ENCODE results near the gene GABRR2.

The GABRR2 gene

GRCh38 chr6:89330910-89331309, 15.8 kb upstream of the GABRR2 start:
- H3K27me3 ChIP-seq (ENCODE audit: control insufficient read depth, insufficient read depth, low read length) = no peaks in the 10 kb centered on the region
- no peaks in the 10 kb centered on the region for H3K36me3 ChIP-seq (ENCODE audit: control insufficient read depth, insufficient read depth, low read length)
- no peak overlapping the region for H2AFZ ChIP-seq
- H3K27ac ChIP-seq = no peak overlapping the region
- TF ChIP-seq, protein P1, sequence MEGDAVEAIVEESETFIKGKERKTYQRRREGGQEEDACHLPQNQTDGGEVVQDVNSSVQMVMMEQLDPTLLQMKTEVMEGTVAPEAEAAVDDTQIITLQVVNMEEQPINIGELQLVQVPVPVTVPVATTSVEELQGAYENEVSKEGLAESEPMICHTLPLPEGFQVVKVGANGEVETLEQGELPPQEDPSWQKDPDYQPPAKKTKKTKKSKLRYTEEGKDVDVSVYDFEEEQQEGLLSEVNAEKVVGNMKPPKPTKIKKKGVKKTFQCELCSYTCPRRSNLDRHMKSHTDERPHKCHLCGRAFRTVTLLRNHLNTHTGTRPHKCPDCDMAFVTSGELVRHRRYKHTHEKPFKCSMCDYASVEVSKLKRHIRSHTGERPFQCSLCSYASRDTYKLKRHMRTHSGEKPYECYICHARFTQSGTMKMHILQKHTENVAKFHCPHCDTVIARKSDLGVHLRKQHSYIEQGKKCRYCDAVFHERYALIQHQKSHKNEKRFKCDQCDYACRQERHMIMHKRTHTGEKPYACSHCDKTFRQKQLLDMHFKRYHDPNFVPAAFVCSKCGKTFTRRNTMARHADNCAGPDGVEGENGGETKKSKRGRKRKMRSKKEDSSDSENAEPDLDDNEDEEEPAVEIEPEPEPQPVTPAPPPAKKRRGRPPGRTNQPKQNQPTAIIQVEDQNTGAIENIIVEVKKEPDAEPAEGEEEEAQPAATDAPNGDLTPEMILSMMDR (IDR thresholded peaks at IDR 0.05) = no peak
- H3K4me2 ChIP-seq (ENCODE audit: low read length) = no peak overlapping the region
- no peaks in the 10 kb centered on the region for H3K79me2 ChIP-seq
- H3K4me1 ChIP-seq = no peaks in the 10 kb centered on the region
- H3K9me3 ChIP-seq (ENCODE audit: control insufficient read depth, low read length) = no peaks in the 10 kb centered on the region
- H3K9ac ChIP-seq = no peak overlapping the region
- no peak overlapping the region for H3K4me3 ChIP-seq (ENCODE audit: low read depth, low read length)

GRCh38 chr6:89328976-89329375, 13.9 kb upstream of the GABRR2 start:
- Histone ChIP-seq H3K4me1 (no peaks in the 10 kb centered on the region), H3K27me3 (ENCODE audit: control insufficient read depth, insufficient read depth, low read length) (no peaks in the 10 kb centered on the region), H3K9ac (no peak overlapping the region), H3K4me2 (ENCODE audit: low read length) (no peak overlapping the region), H3K27ac (no peak overlapping the region), H3K79me2 (no peaks in the 10 kb centered on the region), H3K4me3 (ENCODE audit: low read depth, low read length) (no peak overlapping the region), H3K36me3 (ENCODE audit: control insufficient read depth, insufficient read depth, low read length) (no peaks in the 10 kb centered on the region), H3K9me3 (ENCODE audit: control insufficient read depth, low read length) (no peaks in the 10 kb centered on the region), H2AFZ (no peak overlapping the region)
- TF ChIP-seq, protein P1 (IDR thresholded peaks at IDR 0.05) = no peak

GRCh38 chr6:89324304-89324703, 9.2 kb upstream of the GABRR2 start:
- H3K27me3 ChIP-seq (ENCODE audit: control insufficient read depth, insufficient read depth, low read length) = no peaks in the 10 kb centered on the region
- H3K4me3 ChIP-seq (ENCODE audit: low read depth, low read length) = no peak overlapping the region
- H3K4me1 ChIP-seq = no peaks in the 10 kb centered on the region
- no peak overlapping the region for H3K9ac ChIP-seq
- H2AFZ ChIP-seq = no peak overlapping the region
- H3K36me3 ChIP-seq (ENCODE audit: control insufficient read depth, insufficient read depth, low read length) = no peaks in the 10 kb centered on the region
- no peak overlapping the region for H3K4me2 ChIP-seq (ENCODE audit: low read length)
- H3K9me3 ChIP-seq (ENCODE audit: control insufficient read depth, low read length) = no peaks in the 10 kb centered on the region
- no peaks in the 10 kb centered on the region for H3K79me2 ChIP-seq
- H3K27ac ChIP-seq = no peak overlapping the region
- TF ChIP-seq, protein P1 (IDR thresholded peaks at IDR 0.05) = no peak

- Histone ChIP-seq H3K9ac (no peak overlapping the region), H3K9me3 (ENCODE audit: control insufficient read depth, low read length) (no peaks in the 10 kb centered on the region), H2AFZ (no peak overlapping the region), H3K4me2 (ENCODE audit: low read length) (no peak overlapping the region), H3K36me3 (ENCODE audit: control insufficient read depth, insufficient read depth, low read length) (no peaks in the 10 kb centered on the region), H3K27me3 (ENCODE audit: control insufficient read depth, insufficient read depth, low read length) (no peaks in the 10 kb centered on the region), H3K79me2 (no peaks in the 10 kb centered on the region), H3K27ac (no peak overlapping the region), H3K4me3 (ENCODE audit: low read depth, low read length) (no peak overlapping the region), H3K4me1 (no peaks in the 10 kb centered on the region)
- TF ChIP-seq, protein P1 (IDR thresholded peaks at IDR 0.05) = no peak
Measured at GRCh38 chr6:89323511-89323971, 8.4 kb upstream of the GABRR2 start.

DNA sequence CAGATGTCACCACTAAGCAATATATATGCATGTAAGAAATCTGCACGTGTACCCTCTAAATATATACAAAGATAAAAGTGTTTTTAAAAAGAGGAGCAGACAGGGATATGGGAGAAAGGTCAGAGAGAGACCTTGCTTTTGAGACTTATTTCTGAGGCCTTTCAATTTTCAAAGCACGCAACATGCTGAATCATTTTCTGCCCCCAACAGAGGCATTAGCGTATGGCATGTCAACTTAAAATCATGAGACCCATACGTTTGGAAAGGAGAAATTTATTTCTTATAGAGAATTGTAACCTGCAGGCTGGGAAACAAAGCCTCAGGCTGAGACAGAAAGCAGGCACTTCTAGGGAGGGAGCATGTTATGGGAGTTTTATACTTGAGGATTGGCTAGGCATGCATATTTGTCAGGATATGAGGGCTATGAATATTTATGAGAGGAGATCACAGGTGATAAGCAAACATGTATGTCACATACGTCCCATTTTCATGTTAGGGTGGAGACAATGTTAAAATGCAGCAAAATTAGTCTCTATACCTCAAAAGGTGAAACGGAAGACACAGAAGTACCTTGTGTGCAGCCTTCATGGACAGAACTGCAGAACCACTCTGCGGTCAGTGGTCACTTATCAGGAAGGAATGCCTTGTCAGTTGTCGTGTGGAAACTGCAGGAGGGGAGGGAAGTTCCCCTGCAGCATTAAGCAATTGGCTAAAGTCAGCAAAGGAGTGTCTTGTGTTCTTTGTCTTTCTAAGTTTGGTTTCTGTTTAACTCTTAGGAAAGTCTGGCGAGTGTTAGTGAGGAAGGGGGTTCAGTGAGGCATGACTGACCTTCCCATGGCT, 6.3 kb upstream of the GABRR2 start:
- Histone ChIP-seq H3K9me3 (ENCODE audit: control insufficient read depth, low read length) (no peaks in the 10 kb centered on the region), H3K36me3 (ENCODE audit: control insufficient read depth, insufficient read depth, low read length) (no peaks in the 10 kb centered on the region), H2AFZ (peak overlapping the region; percentile 14), H3K4me2 (ENCODE audit: low read length) (no peak overlapping the region), H3K79me2 (no peaks in the 10 kb centered on the region), H3K9ac (no peak overlapping the region), H3K4me3 (ENCODE audit: low read depth, low read length) (no peak overlapping the region), H3K4me1 (no peaks in the 10 kb centered on the region), H3K27me3 (ENCODE audit: control insufficient read depth, insufficient read depth, low read length) (no peaks in the 10 kb centered on the region), H3K27ac (no peak overlapping the region)
- TF ChIP-seq, protein P1 (IDR thresholded peaks at IDR 0.05) = no peak

Measured in parathyroid adenoma (tissue), 2 donors.